ENCODE measurements around the gene SEH1L.

Gene SEH1L

GRCh38 chr18:12968619-12969018, 20.8 kb downstream of the SEH1L start:
- no peaks in the 10 kb centered on the region for H3F3A ChIP-seq (ENCODE audit: insufficient read depth, low read length)
- H3K4me1 ChIP-seq (ENCODE audit: insufficient read depth, low read length, severe bottlenecking): no peaks in the 10 kb centered on the region
- no peak overlapping the region for H3K4me3 ChIP-seq (ENCODE audit: low read depth, low read length, poor library complexity, severe bottlenecking)
- H3K27me3 ChIP-seq (ENCODE audit: insufficient read depth, low read length): no peaks in the 10 kb centered on the region
- H3K4me2 ChIP-seq (ENCODE audit: low read length): no peak overlapping the region
- TF ChIP-seq CTCF (IDR thresholded peaks at IDR 0.05; ENCODE audit: low read length): no peak
- TF ChIP-seq EZH2 (IDR thresholded peaks at IDR 0.05; ENCODE audit: borderline replicate concordance, low read length): no peak
- peaks cover 5% of the 10 kb centered on the region; the same call in 1 of the 2 replicates for H3K79me2 ChIP-seq (ENCODE audit: insufficient read depth, low read length)
- no peaks in the 10 kb centered on the region for H3K9me3 ChIP-seq (ENCODE audit: low read length)
- H3K9me2 ChIP-seq (ENCODE audit: low read depth, low read length): no peaks in the 10 kb centered on the region
- peaks cover 85% of the 10 kb centered on the region for H3K36me3 ChIP-seq (ENCODE audit: insufficient read depth, low read length)
- H3K9ac ChIP-seq (ENCODE audit: low read length): no peak overlapping the region
- H2AFZ ChIP-seq (ENCODE audit: low read length): no peak overlapping the region
- H4K20me1 ChIP-seq (ENCODE audit: insufficient read depth, low read length): no peaks in the 10 kb centered on the region
- no peak overlapping the region for H3K27ac ChIP-seq (ENCODE audit: low read depth, low read length, poor library complexity, severe bottlenecking)

GRCh38 chr18:12973562-12974213, 25.9 kb downstream of the SEH1L start:
- no peak overlapping the region for H3K27ac ChIP-seq (ENCODE audit: low read depth, low read length, poor library complexity, severe bottlenecking)
- H3K27me3 ChIP-seq (ENCODE audit: insufficient read depth, low read length): no peaks in the 10 kb centered on the region
- no peaks in the 10 kb centered on the region for H3K79me2 ChIP-seq (ENCODE audit: insufficient read depth, low read length)
- no peak overlapping the region for H3K9ac ChIP-seq (ENCODE audit: low read length)
- no peaks in the 10 kb centered on the region for H3F3A ChIP-seq (ENCODE audit: insufficient read depth, low read length)
- H2AFZ ChIP-seq (ENCODE audit: low read length): no peak overlapping the region
- no peaks in the 10 kb centered on the region for H3K9me3 ChIP-seq (ENCODE audit: low read length)
- H4K20me1 ChIP-seq (ENCODE audit: insufficient read depth, low read length): no peaks in the 10 kb centered on the region
- peaks cover 86% of the 10 kb centered on the region for H3K36me3 ChIP-seq (ENCODE audit: insufficient read depth, low read length)
- H3K4me3 ChIP-seq (ENCODE audit: low read depth, low read length, poor library complexity, severe bottlenecking): no peak overlapping the region
- H3K4me2 ChIP-seq (ENCODE audit: low read length): no peak overlapping the region
- no peaks in the 10 kb centered on the region for H3K4me1 ChIP-seq (ENCODE audit: insufficient read depth, low read length, severe bottlenecking)
- no peaks in the 10 kb centered on the region for H3K9me2 ChIP-seq (ENCODE audit: low read depth, low read length)
- TF ChIP-seq CTCF (IDR thresholded peaks at IDR 0.05; ENCODE audit: low read length) (no peak), EZH2 (IDR thresholded peaks at IDR 0.05; ENCODE audit: borderline replicate concordance, low read length) (no peak)

- Histone ChIP-seq H3K9ac (ENCODE audit: low read length) (no peak overlapping the region), H3K4me3 (ENCODE audit: low read depth, low read length, poor library complexity, severe bottlenecking) (no peak overlapping the region), H3K9me2 (ENCODE audit: low read depth, low read length) (no peaks in the 10 kb centered on the region), H3K27ac (ENCODE audit: low read depth, low read length, poor library complexity, severe bottlenecking) (no peak overlapping the region), H3K27me3 (ENCODE audit: insufficient read depth, low read length) (no peaks in the 10 kb centered on the region), H2AFZ (ENCODE audit: low read length) (no peak overlapping the region), H3K79me2 (ENCODE audit: insufficient read depth, low read length) (no peaks in the 10 kb centered on the region), H4K20me1 (ENCODE audit: insufficient read depth, low read length) (no peaks in the 10 kb centered on the region), H3K4me2 (ENCODE audit: low read length) (no peak overlapping the region), H3F3A (ENCODE audit: insufficient read depth, low read length) (no peaks in the 10 kb centered on the region), H3K4me1 (ENCODE audit: insufficient read depth, low read length, severe bottlenecking) (no peaks in the 10 kb centered on the region), H3K9me3 (ENCODE audit: low read length) (no peaks in the 10 kb centered on the region), H3K36me3 (ENCODE audit: insufficient read depth, low read length) (peaks cover 82% of the 10 kb centered on the region)
- TF ChIP-seq EZH2 (IDR thresholded peaks at IDR 0.05; ENCODE audit: borderline replicate concordance, low read length): no peak
- no peak for TF ChIP-seq CTCF (IDR thresholded peaks at IDR 0.05; ENCODE audit: low read length)
Measured at GRCh38 chr18:12975488-12975887, 27.7 kb downstream of the SEH1L start.
